GM10266 (cell line): Measurements from ENCODE around the gene TBC1D10A.

ENCODE experiments used
- DNase-seq: peaks from one replicate; pipeline ENCODE4 v3.0.0; 2012; ENCODE audit errors: extremely low spot score
- TF ChIP-seq, protein P1 (sequence below): IDR thresholded peaks from 2 replicates; pipeline ENCODE4 v1.5.1; 2012; ENCODE audit warnings: mild to moderate bottlenecking, low read depth; ENCODE audit not compliant: control insufficient read depth, insufficient read depth; ENCODE audit errors: missing control alignments

The TBC1D10A gene

DNA sequence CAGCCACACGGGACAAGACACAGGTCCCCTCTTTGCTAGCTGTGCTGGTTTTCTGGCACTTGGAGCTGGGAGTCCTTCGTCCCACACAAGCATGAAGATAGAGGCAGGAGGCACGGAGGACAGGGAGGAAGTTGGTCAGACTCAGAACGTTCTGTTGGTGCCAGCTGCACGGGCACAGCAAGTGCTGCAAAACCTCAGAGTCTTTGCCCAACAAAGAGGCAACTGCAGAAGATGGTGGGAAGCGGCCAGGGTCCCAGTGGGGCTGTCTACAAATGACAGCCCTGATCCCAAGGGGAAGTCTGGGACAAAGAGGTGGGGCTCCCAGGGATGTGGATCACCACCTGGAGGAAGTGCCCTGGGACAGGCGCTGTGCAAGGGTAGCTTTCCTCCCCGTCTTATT lies 50.7 kb downstream of the TBC1D10A start:
- DNase-seq, result no peak
- TF ChIP-seq, protein P1, sequence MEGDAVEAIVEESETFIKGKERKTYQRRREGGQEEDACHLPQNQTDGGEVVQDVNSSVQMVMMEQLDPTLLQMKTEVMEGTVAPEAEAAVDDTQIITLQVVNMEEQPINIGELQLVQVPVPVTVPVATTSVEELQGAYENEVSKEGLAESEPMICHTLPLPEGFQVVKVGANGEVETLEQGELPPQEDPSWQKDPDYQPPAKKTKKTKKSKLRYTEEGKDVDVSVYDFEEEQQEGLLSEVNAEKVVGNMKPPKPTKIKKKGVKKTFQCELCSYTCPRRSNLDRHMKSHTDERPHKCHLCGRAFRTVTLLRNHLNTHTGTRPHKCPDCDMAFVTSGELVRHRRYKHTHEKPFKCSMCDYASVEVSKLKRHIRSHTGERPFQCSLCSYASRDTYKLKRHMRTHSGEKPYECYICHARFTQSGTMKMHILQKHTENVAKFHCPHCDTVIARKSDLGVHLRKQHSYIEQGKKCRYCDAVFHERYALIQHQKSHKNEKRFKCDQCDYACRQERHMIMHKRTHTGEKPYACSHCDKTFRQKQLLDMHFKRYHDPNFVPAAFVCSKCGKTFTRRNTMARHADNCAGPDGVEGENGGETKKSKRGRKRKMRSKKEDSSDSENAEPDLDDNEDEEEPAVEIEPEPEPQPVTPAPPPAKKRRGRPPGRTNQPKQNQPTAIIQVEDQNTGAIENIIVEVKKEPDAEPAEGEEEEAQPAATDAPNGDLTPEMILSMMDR, result no peak

DNA sequence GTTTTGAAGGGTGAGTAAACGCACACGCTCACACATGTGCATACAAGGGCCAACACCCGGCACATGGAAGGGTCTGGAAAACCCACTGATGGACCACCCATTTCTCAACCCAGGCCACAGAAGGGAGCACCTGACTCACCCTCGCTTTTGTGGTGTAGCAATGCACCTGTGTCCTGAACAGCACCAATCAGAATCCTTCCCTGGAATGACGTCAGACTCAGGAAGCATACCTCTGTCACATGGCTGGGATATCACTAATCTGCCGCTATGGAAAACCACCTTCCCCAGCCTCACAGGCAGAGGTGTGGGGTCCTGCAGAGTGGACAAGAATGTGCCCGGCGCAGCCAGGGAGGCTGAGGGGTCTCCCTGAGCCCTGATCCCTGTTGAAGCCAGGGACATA lies 51.1 kb downstream of the TBC1D10A start:
- DNase-seq, result no peak
- TF ChIP-seq, protein P1, result no peak

DNA sequence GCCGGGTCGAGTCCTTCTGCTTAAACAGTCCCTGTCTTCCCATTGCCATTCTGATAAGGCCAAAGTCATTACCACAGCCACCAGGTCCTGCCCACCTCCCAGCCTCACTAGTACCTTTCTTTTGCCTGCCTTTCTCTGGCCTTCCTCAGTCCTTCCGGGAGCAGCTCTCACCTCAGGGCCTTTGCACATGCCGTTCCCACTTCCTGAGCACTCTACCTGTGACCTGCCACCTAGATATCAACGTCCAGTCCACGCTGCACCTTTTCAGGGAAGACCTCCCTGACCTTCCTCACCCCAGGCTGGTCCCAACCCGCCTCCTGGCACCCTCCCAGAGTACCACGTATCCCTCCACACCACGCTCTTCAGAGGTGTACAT lies 52.3 kb downstream of the TBC1D10A start:
- DNase-seq, result no peak
- TF ChIP-seq, protein P1, result no peak

DNA sequence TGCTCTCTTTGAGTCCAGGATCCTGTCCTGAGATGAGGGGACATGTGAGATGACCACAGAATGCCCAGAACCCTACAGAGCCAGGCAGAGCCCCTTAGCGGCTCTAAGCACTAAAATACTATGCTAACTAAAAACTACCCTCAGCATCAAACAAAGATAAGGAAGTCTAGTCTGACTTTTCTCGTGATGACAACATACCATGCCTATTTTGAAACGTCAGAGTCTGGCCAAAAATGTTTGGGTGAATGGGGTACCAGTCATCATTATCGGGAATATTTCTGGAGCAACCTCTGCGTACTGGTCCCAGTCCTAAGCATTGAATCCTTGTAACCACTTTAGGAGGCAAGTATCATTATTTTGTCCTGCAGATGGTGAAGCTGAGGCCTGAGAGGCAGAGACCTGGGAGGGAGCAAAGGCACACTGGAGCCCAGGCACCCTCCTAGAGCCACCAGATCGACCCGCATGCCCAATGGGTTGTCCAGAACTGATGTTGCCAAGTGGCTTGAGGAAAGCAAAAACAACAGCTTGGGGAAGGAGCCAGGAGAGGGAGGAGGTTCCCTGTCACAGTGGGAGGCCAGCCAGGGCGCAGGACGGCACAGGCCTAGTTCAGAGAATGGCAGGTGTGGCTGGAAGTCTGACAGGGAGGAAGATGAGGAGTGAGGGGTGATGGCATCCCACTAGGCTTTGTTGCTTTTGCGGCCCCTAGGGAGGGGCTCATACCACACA lies 52.9 kb downstream of the TBC1D10A start:
- TF ChIP-seq, protein P1, result no peak
- no peak for DNase-seq

DNA sequence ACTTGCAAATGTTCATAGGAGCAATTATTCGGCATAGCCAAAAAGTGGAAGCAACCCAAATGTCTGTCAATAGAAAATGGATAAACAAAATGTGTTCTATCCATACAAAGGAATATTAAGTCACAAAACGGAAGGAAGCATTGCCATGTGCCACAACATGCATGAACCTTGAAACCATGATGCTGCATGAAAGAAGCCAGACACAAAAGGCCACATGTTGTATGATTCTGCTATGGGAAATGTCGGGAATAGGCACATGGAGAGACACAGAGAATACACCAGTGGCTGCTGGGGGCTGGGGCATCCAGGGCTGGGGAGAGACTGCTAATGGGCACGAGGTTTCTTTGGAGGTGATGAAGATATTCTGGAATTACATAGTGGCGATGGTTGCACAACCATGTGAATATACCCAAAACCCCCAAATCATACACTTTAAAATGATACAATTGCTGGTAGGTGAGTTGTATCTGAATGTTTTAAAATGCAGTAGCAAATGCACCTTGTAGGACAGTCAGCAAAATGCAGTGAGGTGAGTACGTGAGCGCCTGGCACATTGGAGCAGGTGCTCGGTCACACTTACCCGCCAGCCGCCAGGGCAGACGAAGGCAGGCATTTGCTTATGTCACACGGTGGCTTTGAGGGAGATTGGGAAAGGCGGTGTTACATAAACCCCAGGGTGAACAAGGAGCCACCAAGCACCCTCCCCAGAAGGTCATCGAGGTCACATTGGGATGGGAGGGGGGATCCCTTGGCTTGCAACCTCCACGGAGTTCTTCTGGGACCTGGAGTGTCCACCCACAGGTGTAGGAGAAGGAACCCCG lies 53.8 kb downstream of the TBC1D10A start:
- TF ChIP-seq, protein P1, result no peak
- DNase-seq, result no peak

DNA sequence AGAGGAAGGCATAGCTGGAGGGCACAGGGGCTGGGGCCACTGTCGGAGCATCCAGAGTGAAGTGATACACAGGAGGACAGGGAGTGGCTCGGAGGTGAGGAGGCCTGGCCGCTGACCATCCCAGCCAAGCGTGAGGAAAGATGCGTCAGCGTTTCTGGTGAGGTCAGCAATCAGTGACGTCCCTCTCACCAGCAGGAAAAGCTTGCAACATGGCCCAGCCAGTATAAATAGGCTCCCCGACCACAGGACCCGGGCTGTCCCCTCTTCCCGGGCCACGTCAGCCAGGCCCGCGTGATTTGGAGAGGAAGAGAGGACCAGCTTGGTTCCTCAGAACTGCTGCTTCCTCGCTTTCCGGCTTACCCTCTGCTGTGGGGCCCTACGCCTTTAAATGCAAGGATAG lies 55.9 kb downstream of the TBC1D10A start:
- DNase-seq, result no peak
- TF ChIP-seq, protein P1, result no peak

DNA sequence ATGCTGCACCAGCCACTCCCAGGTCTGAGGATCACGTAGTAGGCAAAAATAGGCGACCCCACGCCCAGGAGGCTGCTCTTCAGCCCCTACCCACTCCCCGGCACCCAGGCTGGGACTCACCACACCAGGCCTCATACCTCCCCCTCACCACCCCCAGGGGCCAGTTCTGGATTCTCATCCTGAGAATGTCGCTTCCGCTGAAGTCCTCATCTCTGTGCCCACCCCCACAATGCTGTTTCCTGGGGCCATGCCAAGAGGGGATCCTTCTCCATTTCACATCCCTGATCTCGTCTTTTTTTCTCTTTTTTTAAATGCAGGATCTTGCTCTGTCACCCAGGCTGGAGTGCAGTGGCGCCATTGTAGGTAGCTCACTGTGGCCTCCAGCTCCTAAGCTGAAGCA lies 58.4 kb downstream of the TBC1D10A start:
- DNase-seq, result no peak
- TF ChIP-seq, protein P1, result no peak
